ENCODE results near the gene PTPRD.

DNA sequence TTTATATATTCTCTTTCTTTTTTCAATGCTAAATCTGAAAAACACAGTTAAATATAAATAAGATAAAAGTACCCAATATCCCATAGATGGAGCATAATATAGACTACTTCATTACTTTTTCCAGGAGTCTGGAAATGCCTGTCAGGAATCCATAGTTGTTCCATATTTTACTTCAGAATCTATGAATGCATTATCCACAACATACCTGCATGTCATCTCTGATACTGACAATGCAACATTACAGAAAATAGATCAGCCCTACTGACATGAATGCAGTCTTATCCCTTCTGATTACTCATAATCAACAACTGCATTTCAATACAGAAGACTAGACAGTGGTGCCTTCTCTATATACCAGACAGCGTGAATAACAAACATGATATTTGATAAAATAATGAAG lies 517.6 kb downstream of the PTPRD start:
- TF ChIP-seq, protein P1, sequence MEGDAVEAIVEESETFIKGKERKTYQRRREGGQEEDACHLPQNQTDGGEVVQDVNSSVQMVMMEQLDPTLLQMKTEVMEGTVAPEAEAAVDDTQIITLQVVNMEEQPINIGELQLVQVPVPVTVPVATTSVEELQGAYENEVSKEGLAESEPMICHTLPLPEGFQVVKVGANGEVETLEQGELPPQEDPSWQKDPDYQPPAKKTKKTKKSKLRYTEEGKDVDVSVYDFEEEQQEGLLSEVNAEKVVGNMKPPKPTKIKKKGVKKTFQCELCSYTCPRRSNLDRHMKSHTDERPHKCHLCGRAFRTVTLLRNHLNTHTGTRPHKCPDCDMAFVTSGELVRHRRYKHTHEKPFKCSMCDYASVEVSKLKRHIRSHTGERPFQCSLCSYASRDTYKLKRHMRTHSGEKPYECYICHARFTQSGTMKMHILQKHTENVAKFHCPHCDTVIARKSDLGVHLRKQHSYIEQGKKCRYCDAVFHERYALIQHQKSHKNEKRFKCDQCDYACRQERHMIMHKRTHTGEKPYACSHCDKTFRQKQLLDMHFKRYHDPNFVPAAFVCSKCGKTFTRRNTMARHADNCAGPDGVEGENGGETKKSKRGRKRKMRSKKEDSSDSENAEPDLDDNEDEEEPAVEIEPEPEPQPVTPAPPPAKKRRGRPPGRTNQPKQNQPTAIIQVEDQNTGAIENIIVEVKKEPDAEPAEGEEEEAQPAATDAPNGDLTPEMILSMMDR (conservative IDR thresholded peaks at IDR 0.05; ENCODE audit: low read depth, low read length) = no peak
- TF ChIP-seq EZH2 (IDR thresholded peaks at IDR 0.05; ENCODE audit: borderline replicate concordance, low read depth, low read length, poor library complexity, severe bottlenecking) = no peak
